IMR-90 (cell line): Measurements from ENCODE around the gene SLC44A5.

Experiments used
- BHLHE40 ChIP-seq: fragments of 150-350 bp; IDR thresholded peaks from 2 replicates; pipeline ENCODE4 v1.6.1; 2016; ENCODE audit warnings: mild to moderate bottlenecking, low read depth, low read length
- CTCF ChIP-seq: conservative IDR thresholded peaks from 2 replicates; pipeline ENCODE4 v1.5.1; 2012; ENCODE audit warnings: mild to moderate bottlenecking, low read depth, low read length, improper control_type of control experiment
- ELK1 ChIP-seq: fragments of 150-350 bp; IDR thresholded peaks from 2 replicates; pipeline ENCODE4 v1.6.1; 2016; ENCODE audit warnings: low read depth, mild to moderate bottlenecking, low read length, moderate library complexity, borderline replicate concordance
- MAFK ChIP-seq: IDR thresholded peaks from 2 replicates; pipeline ENCODE4 v1.6.1; 2012; ENCODE audit warnings: low read depth, low read length, improper control_type of control experiment
- POLR2A ChIP-seq: IDR thresholded peaks from 2 replicates; pipeline ENCODE4 v1.6.1; 2012; ENCODE audit warnings: mild to moderate bottlenecking, low read depth, low read length
- RCOR1 ChIP-seq: IDR thresholded peaks from 2 replicates; pipeline ENCODE4 v1.6.1; 2012; ENCODE audit warnings: mild to moderate bottlenecking, low read length, improper control_type of control experiment; ENCODE audit not compliant: insufficient replicate concordance

- TF ChIP-seq CTCF, result no peak
- TF ChIP-seq RCOR1, result no peak
- TF ChIP-seq BHLHE40, result no peak
- TF ChIP-seq MAFK, result no peak
- TF ChIP-seq ELK1, result no peak
- TF ChIP-seq POLR2A, result no peak
Measured at GRCh38 chr1:75559800-75560199, 51.1 kb downstream of the SLC44A5 start.
